HepG2 (cell line): Measurements from ENCODE around the gene SMPD3.

Experiments
- EP300 ChIP-seq, 3 experiments: sonication (generic) in 1 of 3; formaldehyde crosslinking in 1 of 3; IDR thresholded peaks; 2 replicates each; pipeline versions ENCODE4 v1.5.1 to v1.6.1; 2011 to 2020; ENCODE audit warnings: low read depth in 2 of 3, low read length in 2 of 3, borderline replicate concordance in 1 of 3, improper control_type of control experiment in 1 of 3, mild to moderate bottlenecking in 1 of 3, missing genetic modification reagents in 1 of 3, moderate library complexity in 1 of 3
- FIP1L1 ChIP-seq: fragments of 200-400 bp; formaldehyde crosslinking; IDR thresholded peaks from 2 replicates; pipeline ENCODE4 v1.6.1; 2018; ENCODE audit warnings: low read depth, mild to moderate bottlenecking, low read length, moderate library complexity, borderline replicate concordance; ENCODE audit not compliant: insufficient read depth
- JUN ChIP-seq: sonication (generic); formaldehyde crosslinking; IDR thresholded peaks from 2 replicates; pipeline ENCODE4 v1.4.0; 2020; ENCODE audit warnings: mild to moderate bottlenecking, missing genetic modification reagents
- SIN3B ChIP-seq: fragments of 150-350 bp; IDR thresholded peaks from 2 replicates; pipeline ENCODE4 v1.6.1; 2014; ENCODE audit warnings: low read length
- SMC3 ChIP-seq: IDR thresholded peaks from 2 replicates; pipeline ENCODE4 v1.6.1; 2011; ENCODE audit warnings: low read length, improper control_type of control experiment
- TAF1 ChIP-seq: sonication (generic); formaldehyde crosslinking; IDR thresholded peaks from 2 replicates; pipeline ENCODE4 v1.4.0; 2020; ENCODE audit warnings: missing genetic modification reagents
- TF ChIP-seq, protein P1 (sequence below): sonication (generic); formaldehyde crosslinking; IDR thresholded peaks from 2 replicates; pipeline ENCODE4 v1.8.0; 2023; ENCODE audit warnings: mild to moderate bottlenecking, missing genetic modification reagents
- TF ChIP-seq, protein P2 (sequence below): sonication (generic); formaldehyde crosslinking; IDR thresholded peaks from 2 replicates; pipeline ENCODE4 v1.5.0; 2020; ENCODE audit warnings: mild to moderate bottlenecking, missing genetic modification reagents, moderate library complexity

DNA sequence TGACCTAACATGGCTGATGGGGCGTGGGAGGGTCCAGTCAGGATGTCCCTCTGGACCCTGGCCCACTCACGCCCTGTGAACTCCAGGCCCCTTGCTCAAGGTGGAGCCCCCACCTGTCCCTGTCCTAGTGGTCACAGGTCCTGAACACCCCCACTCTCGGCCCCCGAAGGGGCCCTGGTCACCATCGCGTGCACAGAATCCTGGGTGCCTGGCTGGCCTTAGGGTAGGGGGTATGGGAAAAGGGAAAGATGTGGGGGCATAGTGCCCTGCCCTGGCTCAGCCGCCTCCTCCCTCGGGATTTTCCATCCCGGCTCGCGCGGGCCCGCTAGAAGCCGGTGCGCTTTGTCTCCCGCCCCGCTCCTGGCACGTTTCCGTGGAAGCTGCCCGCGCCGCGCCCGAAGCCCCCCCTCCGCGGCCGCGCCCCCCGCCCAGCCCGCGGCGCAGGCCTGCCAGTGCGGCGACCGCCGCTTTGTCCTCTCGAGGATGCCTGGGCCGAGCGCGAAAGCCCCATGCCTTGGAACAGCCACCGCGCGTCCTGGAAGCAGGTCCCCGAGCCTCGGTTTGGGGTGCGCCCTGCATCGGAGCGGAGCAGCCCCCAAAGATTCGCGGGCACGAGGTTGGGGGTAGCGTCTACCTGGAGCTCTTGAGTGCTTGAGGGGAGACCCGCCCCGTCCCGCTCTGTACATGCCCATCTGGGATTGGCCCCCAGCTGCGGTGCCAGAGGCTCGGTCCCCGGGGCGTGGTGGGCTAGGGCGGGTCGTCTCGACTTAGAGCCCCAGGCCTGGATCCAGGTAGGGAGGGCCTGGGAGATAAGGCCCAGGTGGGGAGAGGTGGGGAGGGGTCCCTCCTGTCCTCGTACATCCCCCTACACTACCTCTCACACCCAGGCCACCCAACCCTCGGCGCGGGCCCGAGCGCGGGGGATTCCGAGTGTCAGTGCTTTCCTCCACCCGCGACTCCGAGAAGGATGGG lies 1.3 kb downstream of the SMPD3 start:
- TF ChIP-seq, protein P1, sequence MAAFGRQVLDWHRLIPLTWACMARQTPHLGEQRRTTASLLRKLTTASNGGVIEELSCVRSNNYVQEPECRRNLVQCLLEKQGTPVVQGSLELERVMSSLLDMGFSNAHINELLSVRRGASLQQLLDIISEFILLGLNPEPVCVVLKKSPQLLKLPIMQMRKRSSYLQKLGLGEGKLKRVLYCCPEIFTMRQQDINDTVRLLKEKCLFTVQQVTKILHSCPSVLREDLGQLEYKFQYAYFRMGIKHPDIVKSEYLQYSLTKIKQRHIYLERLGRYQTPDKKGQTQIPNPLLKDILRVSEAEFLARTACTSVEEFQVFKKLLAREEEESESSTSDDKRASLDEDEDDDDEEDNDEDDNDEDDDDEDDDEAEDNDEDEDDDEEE (CRISPR knock-in tag): no peak
- TF ChIP-seq EP300 (IDR thresholded peaks at IDR 0.05; ENCODE audit: low read depth in 2 of 2, low read length in 2 of 2) (no peak), EP300 (CRISPR knock-in tag; IDR thresholded peaks at IDR 0.05; ENCODE audit: borderline replicate concordance) (no peak), SMC3 (no peak), SIN3B (no peak), JUN (CRISPR knock-in tag) (no peak), FIP1L1 (no peak), TAF1 (CRISPR knock-in tag) (no peak)
- TF ChIP-seq, protein P2, sequence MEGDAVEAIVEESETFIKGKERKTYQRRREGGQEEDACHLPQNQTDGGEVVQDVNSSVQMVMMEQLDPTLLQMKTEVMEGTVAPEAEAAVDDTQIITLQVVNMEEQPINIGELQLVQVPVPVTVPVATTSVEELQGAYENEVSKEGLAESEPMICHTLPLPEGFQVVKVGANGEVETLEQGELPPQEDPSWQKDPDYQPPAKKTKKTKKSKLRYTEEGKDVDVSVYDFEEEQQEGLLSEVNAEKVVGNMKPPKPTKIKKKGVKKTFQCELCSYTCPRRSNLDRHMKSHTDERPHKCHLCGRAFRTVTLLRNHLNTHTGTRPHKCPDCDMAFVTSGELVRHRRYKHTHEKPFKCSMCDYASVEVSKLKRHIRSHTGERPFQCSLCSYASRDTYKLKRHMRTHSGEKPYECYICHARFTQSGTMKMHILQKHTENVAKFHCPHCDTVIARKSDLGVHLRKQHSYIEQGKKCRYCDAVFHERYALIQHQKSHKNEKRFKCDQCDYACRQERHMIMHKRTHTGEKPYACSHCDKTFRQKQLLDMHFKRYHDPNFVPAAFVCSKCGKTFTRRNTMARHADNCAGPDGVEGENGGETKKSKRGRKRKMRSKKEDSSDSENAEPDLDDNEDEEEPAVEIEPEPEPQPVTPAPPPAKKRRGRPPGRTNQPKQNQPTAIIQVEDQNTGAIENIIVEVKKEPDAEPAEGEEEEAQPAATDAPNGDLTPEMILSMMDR: no peak
